Stimulated activated CD8-positive, alpha-beta memory T cell treated with anti-CD3 and anti-CD28 coated beads, Interleukin-7, amount 100 ng/mL, for 24 hours (primary cell): ENCODE results near the gene CAMKMT.
A peak's percentile ranks its signal among the peaks of the same experiment; 100 is the strongest.
"Not testable (repeated sequence)": the region's sequence is repeated elsewhere in the genome, so short reads cannot be mapped to it uniquely, and the experiment has no call there.

ENCODE experiments used
- DNase-seq: peaks from one replicate; pipeline ENCODE4 v3.0.0-alpha.2; 2020; ENCODE audit warnings: low read depth

Gene CAMKMT

GRCh38 chr2:44360749-44361329, 908 bp upstream of the CAMKMT start:
- no peak for DNase-seq

DNA sequence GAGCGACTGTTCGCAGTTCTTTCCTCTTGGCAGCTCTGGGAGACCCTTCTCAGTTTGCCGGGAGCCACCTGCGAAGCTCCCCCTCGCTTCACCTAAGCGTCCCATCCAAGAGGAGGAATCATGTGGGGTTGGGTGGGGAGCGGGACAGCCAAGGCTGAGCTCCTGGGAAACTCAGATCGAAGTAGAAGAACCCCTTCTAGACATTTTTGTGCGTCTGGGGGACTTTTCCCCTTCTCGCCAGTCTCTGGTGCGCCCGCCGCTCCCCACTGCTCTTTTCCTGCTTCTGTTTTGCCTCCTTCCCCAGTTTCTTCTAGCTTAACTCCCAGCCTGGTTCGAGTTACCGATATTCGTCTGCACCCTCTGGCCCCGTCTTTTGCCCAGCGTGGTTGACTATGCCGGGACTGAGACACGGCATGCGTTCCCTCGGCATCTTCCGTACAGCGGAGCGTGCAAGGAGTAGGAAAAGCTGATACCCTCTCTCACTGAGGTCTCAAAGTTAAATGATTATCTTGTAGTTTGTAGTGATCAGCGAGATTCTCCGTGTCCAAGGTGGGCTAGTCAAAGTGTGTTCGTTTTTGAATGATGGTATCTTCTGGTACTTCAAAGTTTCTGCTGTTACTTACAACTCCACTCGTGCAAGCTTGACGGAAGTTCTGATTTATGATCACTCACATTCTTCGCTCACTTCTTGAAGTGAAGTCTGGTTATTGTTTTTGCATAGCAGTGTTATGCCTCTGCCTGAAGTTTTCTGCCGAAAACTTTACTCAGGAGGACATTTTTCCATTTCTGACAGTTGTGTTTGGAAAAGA, 664 bp downstream of the CAMKMT start:
- DNase-seq: peak; percentile 6

- no peak for DNase-seq
Measured at GRCh38 chr2:44364604-44365003, 2.9 kb downstream of the CAMKMT start.

- DNase-seq: no peak
Measured at GRCh38 chr2:44367591-44367990, 5.8 kb downstream of the CAMKMT start.

DNA sequence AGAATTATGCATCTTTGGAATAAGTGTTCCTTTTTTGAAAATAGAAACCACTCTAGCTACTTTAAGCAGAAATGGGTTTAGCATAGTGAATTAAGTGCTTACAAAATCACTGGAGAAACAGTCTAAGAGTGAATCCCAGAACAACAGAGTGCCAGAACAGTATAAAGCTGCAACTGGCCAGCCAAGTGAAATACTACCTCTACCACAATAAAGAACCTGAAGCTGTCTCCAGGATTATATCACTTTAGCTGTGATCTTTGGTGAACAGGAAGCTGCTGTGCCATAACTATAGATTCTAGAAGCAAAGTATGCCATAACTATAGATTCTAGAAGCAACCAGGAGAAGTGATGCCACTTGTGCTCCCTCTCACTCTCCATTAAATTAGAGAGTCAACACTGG, 7.6 kb downstream of the CAMKMT start:
- DNase-seq: no peak

GRCh38 chr2:44371445-44371844, 9.7 kb downstream of the CAMKMT start:
- DNase-seq: no peak

DNA sequence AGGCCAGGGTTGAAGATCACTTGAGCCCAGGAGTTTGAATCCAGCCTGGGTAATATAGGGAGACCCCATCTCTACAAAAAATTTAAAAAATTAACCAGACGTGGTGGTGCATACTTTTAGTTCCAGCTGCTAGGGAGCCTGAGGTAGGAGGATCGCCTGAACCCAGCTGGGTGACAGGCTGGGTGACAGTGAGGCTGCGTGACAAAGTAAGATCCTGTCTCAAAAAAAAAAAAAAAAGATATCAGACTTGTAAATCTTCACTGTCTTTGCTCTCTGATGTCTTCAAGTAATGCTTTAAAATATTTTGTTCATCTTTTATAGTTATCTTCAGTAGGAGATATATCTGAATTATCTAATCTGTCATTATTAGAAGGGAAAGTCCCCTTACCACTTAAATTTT, 10.5 kb downstream of the CAMKMT start:
- DNase-seq: no peak

- DNase-seq: no peak
Measured at GRCh38 chr2:44377486-44377885, 15.7 kb downstream of the CAMKMT start.

- not testable (repeated sequence) for DNase-seq
Measured at GRCh38 chr2:44385226-44385625, 23.5 kb downstream of the CAMKMT start.

- no peak for DNase-seq
Measured at GRCh38 chr2:44388877-44389276, 27.1 kb downstream of the CAMKMT start.

DNA sequence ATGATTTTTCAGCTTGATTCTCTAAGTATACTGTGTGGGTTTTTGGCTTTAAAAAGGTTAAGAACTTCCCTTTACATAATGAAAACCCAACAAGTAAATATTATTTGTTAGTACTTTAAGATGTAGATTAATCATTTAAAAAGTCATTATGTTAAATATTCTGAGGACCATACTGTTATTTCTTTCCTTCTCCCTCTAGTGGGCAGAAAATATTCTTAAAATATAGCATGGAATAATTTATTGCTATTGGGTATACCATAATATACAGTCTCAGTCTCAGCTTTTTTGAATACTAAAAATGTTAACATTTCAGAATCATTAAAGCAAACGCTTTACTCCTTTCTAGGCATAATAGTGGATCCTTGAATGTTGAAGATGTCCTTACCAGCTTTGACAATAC, 28.1 kb downstream of the CAMKMT start:
- no peak for DNase-seq

GRCh38 chr2:44392338-44392943, 30.7 kb downstream of the CAMKMT start:
- DNase-seq: peak; percentile 27

DNA sequence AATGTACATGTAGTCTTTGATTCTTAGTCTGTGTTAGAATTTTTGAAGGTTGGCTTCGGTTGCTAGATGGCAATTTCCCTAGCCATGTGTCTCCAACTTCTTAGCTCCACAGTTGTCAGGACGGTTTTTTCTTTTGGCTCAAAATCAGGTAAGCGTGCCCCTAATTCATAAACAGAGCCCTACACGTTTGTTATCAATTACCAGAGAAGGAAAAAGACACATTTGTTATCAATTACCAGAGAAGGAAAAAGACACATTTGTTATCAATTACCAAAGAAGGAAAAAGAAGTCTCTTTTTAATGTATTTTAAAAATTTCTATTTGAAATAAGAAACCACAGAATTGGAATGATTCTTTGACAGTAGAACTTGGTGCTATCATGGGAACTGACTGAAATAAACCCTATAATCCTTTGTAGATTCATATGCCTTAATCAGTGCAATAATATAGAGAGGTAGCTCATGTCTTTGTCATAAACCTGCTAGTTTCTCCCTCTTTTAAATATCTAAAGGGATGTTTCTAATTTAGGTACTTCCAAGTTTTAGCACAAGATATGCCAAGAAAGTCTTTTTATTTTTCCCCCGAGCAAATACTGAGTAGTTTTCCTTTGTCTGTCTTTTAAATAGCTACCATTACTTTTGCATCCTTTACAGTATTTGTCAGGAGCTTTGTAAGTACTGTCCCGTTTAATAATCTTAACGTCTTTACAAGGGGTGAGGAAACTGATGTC, 35.9 kb downstream of the CAMKMT start:
- no peak for DNase-seq

- DNase-seq: no peak
Measured at GRCh38 chr2:44398243-44398897, 36.6 kb downstream of the CAMKMT start.

DNA sequence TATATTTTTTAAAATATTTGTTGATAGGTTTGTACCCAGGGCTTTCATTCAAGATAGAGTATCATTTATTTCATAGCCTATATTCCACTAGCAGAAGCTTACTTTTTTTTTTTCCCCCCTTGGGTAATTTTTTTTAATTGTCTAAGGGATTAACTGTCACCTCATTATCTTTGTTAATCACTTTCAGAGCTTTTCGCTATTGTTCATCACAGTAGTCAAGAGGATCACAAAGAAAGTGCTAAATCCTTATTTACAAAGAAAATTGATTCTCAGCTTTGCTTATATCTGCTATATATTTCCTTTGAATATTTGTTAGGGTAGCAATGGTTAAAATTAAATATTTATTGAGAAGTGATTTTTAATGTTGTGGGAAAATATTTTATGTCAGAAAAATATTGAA, 59.0 kb downstream of the CAMKMT start:
- no peak for DNase-seq

GRCh38 chr2:44424211-44424610, 62.5 kb downstream of the CAMKMT start:
- DNase-seq: no peak

DNA sequence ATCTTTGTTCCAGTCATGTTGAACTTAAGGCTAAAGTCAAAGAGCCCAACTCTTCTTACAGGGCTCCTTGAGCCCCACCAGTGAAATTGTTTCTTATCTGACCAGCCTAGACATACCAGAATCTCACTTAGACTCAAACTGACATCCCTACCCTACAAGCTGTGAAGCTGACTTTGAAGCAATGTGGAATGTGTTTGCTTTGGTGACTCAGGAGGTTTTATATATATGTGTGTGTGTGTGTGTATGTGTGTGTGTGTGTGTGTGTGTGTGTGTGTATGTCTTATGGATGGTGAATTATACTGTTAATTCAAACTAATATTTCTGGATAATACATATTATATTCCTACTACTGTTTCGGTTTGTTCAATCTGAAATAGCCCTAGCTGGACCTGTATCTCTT, 67.3 kb downstream of the CAMKMT start:
- no peak for DNase-seq

DNA sequence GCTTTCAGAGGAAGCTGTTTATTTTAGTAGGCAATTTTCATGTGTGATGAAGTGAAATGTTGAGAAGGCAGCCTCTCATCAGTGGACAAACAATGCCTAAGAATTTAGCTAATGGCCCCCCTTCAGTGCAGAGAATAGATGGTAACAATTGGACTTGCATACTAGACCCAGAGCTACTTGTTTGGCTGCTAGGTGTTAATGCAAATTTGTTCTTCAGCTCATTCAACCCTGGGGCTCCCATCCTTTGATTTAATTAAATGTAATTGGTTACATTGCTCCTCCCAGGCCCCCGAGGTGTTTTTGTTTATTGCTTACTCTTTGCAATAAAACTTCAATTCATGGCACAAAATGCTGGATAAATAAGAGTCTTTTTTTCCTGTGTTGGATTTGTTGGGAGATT, 68.6 kb downstream of the CAMKMT start:
- no peak for DNase-seq

- no peak for DNase-seq
Measured at GRCh38 chr2:44433895-44434294, 72.1 kb downstream of the CAMKMT start.

DNA sequence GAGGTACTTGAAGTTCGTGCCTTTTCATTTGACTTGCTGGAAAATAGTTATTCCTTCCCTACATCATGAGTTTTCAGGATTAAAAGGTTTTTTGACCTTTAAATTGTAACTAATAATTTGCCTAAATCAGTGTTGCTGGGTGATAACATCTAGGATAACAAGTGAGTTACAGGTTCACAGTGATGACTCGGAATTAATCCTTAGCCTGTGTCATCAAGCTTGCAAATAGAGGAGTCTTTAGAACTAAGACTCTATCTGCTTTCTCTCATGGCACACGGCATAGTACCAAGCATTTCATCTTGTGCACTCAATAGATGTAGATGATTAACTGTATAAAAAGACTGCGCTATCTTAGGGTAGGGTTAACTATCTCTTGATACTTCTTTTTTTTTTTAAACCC, 79.5 kb downstream of the CAMKMT start:
- no peak for DNase-seq

- no peak for DNase-seq
Measured at GRCh38 chr2:44442019-44442418, 80.3 kb downstream of the CAMKMT start.

GRCh38 chr2:44443517-44443916, 81.8 kb downstream of the CAMKMT start:
- no peak for DNase-seq
